GM18508 (cell line): ENCODE data around the gene TFE3.
A peak's percentile ranks its signal among the peaks of the same experiment; 100 is the strongest.

Experiments
- ATAC-seq: cut with Tn5 transposase; IDR thresholded peaks from one replicate; pipeline ENCODE4 v1.9.1; 2021; ENCODE audit warnings: moderate number of reproducible peaks; ENCODE audit not compliant: insufficient read depth, unreplicated experiment

Gene TFE3

GRCh38 chrX:49043220-49043986 is at the start of gene TFE3:
TFE3 (minus strand) TSS chrX:49043357; CDS start chrX:49043226, 131 bp downstream.
- peak; percentile 84 for ATAC-seq

- no peak for ATAC-seq
Observed at GRCh38 chrX:49089553-49089952, 46.4 kb upstream of the TFE3 start.

DNA sequence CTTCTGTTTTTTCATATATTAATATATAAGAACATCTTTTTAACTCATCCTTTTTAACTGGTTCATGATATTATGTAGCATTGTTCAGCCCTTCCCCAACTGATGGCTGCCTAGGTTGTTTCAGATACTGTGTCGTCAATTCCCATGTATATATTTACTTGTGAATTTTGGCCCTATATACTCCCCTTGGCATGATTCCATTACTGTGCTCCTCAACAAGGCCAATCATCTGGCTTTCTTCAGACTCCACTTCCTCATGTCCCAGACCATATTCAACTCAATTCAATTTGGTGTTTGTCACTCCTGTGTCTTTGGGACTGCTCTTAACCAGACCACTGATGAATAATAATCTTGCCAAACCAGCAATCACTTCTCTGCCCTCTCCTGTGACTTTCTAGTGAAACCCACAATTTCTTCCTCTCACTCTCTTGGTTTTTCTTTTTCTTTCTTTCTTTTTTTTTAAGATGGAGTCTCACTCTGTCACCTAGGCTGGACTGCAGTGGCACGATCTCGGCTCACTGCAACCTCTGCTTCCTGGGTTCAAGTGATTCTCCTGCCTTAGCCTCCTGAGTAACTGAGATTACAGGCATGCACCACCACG is 39.2 kb upstream of the TFE3 start:
- ATAC-seq: no peak

- no peak for ATAC-seq
Observed at GRCh38 chrX:49079489-49080428, 36.6 kb upstream of the TFE3 start, which contains the start of gene WDR45. WDR45 (minus strand) TSS chrX:49079887; CDS start chrX:49078095, 1,792 bp downstream.

GRCh38 chrX:49077941-49078340 is 34.8 kb upstream of the TFE3 start:
- ATAC-seq: no peak

DNA sequence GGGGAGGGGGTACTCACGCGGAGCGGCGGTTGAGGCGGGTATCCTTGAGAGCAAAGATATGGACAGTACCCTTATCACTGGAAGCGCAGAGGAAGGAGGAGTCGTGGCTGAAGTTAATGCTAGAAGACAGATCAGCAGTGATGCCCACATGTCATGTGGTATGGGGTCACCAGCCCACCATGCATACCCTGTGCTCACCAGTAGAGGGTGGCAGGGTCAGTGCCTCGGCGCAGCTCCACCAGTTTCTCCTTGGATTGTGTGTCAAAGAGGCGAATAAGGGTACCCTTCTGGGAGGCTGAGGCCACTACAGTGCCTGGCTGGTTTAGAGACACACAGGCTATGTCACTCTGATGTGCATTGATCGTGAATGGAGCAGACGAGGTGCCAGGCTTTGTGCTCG is 32.2 kb upstream of the TFE3 start:
- ATAC-seq: no peak

DNA sequence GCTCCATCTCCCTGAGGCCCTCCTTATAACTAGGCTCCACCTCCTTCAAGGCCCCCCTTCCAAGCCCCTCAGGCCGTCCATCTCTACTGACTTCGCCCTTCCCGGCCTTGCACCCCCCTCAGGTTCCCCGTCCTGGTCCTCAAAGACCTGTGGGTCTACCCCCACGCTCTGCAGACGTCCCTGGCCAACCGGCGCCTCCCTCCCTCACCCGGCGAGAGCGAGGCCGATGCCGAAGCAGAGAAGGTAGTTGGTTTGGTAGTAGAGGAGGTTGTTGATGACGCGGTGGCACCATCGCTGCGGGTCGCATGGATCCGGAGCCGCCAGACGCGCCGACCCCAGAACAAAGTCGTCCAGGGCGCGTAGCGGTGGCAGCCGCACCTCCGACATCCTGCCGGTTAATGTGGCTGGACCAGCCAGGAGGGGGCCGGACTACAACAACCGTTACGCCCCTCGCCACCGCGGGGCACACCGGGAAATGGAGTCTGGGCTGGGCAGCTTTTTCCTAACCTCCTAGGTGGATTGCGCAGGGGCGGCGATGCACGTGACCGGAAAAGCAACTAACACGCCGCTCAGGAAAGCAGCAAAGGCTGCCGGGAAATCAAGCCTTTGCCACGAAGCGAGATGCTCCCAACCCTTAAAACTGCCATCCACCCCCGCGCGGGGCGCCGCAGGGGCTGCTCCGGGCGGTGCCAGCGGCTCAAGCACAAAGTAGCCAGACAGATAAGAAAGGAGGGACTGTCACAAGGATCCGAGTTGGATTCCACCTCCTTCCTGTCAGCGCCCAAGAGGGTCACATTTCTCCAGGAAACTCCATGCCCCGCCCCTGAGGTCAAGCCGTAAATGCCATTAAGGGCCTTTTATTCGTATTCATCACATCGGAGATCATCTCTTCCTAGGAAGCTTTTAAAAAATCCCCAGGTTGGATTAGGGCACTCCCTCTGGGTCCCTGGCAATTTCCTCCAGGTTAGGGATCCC is 30.7 kb upstream of the TFE3 start, which contains the start of gene PRAF2:
Gene PRAF2, minus strand, starts transcription at position 402 of the 975 bp plus-strand sequence. Its CDS starts 15 bp downstream, at position 387.
- no peak for ATAC-seq

DNA sequence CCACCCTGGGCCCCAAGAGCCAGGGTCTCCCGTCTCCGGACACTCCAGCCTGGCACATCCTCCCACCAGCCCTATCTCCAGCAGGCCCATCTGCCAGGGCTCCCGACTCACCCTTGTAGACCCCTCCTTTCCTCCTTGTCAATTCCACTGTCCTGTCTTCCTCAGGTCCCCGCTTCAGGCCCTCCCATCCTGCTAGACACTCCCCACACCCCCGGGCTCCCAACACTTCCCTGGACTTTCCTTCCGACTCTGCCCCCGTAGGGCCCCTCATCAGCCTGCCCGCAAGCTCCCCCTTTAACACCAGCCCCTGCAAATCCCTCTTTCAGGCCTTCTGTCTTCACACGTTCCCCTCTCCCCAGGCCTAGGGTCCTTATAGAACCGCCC is 29.5 kb upstream of the TFE3 start:
- ATAC-seq: no peak

GRCh38 chrX:49071877-49072711 is 28.9 kb upstream of the TFE3 start:
- ATAC-seq: no peak

GRCh38 chrX:49070988-49071387 is 27.8 kb upstream of the TFE3 start:
- no peak for ATAC-seq

- ATAC-seq: no peak
Observed at GRCh38 chrX:49069038-49069437, 25.9 kb upstream of the TFE3 start.

DNA sequence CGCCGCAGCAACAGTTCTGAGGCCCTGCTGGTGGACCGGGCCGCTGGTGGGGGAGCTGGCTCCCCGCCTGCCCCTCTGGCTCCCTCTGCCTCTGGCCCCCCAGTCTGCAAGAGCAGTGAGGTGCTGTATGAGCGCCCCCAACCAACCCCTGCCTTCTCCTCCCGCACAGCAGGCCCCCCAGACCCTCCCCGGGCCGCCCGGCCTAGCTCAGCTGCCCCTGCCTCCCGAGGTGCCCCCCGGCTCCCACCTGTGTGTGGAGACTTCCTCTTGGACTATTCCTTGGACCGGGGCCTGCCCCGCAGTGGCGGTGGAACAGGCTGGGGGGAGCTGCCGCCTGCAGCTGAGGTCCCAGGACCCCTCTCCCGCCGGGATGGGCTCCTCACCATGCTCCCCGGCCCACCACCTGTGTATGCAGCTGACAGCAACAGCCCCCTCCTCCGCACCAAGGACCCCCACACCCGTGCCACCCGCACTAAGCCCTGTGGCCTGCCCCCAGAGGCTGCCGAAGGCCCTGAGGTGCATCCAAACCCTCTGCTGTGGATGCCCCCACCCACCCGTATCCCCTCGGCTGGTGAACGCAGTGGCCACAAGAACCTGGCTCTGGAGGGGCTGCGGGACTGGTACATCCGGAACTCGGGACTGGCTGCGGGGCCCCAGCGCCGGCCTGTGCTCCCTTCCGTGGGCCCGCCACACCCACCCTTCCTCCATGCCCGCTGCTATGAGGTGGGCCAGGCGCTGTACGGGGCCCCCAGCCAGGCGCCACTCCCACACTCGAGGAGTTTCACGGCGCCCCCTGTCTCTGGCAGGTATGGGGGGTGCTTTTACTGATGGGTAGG is 24.3 kb upstream of the TFE3 start:
- no peak for ATAC-seq

DNA sequence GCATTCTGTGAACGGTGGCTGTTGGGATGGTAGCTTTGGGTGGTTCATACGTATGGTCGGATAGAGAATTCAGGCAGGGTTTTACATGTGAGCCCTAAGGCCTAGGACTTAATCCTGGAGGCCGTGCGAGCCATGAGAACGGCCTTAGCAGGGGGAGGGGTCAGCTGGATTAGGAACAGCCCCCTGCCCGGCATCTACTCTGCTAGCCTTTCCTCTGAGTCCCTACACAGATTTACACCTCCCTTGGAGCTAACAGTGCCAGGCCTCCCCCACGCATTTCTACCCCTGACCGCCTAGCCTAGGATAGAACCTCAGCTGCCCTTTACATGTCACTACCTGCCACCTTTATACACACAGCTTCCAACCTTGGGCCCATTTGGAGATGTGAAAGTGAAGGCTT is 23.5 kb upstream of the TFE3 start:
- no peak for ATAC-seq

DNA sequence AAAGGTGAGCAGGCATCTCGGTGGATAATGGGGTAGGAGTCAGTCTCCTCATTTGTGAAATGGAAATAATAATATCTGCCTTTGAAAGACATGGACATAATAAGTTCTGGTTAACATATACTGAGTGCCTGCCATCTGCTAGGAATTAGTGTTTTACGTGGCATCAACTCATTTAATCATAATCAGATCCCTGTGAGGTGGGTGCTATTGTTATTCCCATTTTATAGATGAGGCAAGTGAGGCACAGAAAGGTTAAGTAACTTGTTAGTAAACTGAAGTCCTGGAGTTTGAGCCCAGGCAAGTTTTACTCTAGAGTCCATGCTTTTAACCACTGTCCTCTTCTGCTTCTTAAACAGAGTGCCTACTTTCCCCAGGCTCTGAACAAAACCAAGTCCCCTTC is 23.1 kb upstream of the TFE3 start:
- ATAC-seq: no peak

DNA sequence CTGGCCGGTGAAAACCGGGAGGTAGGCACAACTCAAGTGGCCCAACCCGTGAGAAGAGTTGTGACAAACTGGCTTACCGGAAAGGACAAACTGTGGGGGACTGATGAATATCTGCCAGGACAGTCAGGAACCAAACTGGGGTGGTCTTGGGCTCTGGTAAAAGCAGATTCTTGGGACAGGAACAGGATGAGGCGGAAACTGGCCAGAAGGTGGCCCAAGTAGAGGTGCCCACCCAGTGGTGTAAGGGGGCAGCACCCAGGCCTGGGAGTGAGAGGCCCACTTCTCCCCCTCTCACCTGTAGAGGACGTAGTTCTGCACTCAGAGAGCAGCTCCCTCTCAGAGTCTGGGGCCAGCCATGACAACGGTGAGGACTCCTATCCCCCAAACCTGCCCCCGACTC is 21.6 kb upstream of the TFE3 start:
- no peak for ATAC-seq

DNA sequence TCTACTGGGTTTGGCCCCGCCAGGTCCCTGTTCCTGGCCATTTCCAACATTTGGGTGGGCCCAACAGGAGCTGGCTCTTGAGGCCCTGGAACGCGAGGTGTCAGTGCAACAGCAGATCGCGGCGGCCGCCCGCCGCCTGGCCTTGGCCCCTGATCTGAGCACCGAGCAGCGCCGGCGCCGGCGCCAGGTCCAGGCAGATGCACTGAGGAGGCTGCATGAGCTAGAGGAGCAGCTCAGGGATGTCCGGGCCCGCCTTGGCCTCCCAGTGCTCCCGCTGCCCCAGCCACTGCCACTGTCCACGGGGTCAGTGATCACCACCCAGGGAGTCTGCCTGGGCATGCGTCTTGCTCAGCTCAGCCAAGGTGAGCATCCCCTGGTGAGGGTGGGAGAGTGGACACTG is 21.1 kb upstream of the TFE3 start:
- ATAC-seq: no peak

- ATAC-seq: no peak
Observed at GRCh38 chrX:49063715-49064114, 20.6 kb upstream of the TFE3 start.

- no peak for ATAC-seq
Observed at GRCh38 chrX:49061916-49062315, 18.8 kb upstream of the TFE3 start.
